Stimulated activated naive CD4-positive, alpha-beta T cell (primary cell): ENCODE measurements around the gene TMEM178B.

Source experiments
- DNase-seq, 6 experiments: peaks; one replicate each; lab custom pipeline; 2025; lab: John Stamatoyannopoulos, UW

TMEM178B gene

DNA sequence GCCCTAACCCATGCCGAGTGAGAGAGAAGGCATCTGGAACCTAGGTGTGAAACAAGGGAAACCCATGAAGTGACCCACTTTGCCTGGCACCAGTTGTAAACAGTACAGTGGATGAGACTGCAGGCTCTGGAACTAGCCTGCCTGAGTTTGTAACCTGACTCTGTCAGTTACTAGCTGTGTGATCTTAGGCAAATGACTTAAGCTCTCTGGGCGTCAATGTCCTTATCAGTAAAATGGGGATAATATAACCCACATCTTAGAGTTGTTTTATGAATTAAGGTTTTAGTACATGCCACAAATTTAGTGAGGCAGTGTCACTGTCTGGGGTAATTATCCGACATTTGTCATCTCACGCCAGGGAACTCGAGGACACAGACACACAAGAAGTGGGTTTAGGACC lies 394.5 kb downstream of the TMEM178B start:
- DNase-seq = no peak

DNA sequence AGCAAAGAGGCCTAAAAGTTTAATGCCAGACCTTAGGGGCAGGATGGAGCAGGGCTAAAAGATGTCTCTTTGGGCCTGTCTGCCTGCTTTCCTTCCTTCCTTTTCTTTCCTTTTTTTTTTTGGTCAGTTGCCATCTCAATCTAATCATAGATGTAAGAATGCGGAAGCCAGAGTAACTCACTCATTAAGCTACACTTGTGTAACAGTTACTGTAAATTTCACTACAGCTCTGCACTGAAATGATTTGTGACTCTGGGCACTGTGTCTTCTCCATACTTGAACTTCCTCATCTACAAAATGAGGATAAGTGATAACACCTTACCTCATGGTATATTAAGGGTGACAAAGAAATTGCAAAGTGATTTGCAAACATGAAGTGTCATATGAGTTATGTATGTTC lies 401.8 kb downstream of the TMEM178B start:
- DNase-seq = no peak

- DNase-seq = no peak
These were observed 404.0 kb downstream of the TMEM178B start for GRCh38 chr7:141477865-141478264.

- no peak for DNase-seq
These were observed 405.0 kb downstream of the TMEM178B start for GRCh38 chr7:141478845-141479244.

- no peak for DNase-seq
These were observed 407.1 kb downstream of the TMEM178B start for GRCh38 chr7:141480953-141481352.

DNA sequence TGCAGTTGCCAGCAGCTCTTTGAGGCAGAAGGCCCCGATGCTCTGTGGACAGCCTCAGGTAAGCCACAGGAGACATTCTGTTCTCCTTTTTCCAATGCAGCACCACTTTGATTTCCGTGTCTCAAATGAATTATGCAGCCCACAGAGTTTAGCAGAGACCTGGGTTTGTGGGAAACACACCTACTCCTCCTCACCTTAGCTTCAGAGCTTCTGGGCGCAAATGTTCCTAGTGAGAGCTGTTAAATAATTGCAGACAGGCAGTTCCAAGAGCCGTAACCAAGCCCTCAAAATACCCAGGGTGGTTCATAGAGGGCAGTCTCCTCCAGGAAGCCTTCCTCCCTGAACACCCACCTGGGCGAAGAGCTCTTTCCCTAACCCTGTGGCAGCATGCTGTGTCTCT lies 408.1 kb downstream of the TMEM178B start:
- DNase-seq = no peak

DNA sequence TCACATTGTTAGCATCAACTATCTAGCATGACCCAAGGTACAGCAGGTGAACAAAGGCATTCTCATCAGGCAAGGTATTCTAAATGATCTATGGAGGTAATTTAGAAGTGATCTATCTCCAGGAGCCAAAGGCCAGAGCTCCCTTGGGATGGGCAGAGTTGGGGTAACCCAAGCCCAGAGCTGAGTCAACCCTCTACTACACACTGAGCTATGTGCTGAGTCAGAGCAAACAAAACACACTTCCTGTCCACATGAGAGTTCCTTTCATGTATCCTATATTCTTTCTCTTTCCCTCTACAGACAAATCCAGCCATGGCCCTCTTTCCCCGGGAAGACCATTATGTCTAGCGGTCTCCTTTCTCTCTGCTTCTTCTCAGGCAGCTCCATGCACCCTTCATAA lies 409.2 kb downstream of the TMEM178B start:
- DNase-seq = no peak

GRCh38 chr7:141484907-141485306 lies 411.0 kb downstream of the TMEM178B start:
- DNase-seq = no peak

DNA sequence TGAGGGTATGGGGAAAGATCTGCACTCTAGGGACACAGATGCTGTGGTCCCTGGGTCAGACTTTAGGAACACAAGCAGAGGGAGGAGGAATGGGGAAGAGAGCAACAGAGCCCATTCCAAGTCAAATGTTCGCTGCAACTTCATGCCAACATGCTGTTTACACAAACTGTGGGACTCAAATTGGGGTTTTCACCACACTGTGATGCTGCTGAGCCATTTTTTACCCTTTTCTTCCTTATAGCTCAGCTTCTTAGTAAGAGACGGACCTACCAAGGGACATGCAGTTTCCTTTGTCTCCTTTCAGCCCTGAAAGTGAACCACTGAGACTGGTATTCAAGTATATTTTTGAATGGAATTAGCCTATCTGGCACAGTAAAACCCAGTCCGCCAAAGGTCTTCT lies 413.1 kb downstream of the TMEM178B start:
- no peak for DNase-seq

DNA sequence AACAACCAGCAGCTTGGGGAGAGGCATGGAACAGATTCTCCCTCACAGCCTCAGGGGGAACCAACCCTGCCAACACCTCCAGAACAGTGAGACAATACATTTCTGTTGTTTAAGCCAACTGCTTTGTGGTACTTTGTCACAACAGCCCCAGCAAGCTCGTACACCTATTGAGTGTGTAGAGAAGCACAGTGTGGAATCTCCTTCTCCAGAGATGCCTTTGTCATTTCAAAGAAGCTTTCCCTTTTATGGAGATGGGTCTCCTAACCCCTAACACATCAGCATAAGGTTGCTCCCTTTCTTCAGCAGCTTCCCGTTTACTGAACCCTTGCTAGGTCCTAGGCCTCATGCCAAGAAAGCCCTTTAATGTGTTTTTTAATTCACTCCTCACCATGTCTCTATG lies 416.6 kb downstream of the TMEM178B start:
- DNase-seq = no peak

- no peak for DNase-seq
These were observed 421.2 kb downstream of the TMEM178B start for GRCh38 chr7:141495057-141495456.

DNA sequence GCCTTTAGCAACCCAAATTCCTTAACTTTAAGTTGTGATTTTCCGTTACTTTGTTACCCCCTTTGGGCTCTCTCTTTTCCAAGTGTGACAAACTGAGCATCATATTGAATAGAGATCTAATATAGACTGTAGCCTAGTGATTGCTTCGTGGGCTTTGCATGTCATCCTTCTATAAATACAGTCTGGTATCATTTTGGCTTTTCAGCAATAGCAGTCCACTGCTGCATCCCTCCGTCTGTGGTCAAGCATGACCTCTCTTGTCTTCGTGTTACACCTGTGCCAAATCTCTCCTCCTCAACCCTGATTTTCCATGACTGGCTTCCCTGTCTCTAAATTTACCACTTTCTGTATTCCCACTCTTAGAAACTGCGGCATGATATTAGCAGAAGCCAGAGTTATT lies 423.5 kb downstream of the TMEM178B start:
- no peak for DNase-seq

GRCh38 chr7:141500608-141501007 lies 426.7 kb downstream of the TMEM178B start:
- DNase-seq = no peak

- DNase-seq = no peak
These were observed 427.6 kb downstream of the TMEM178B start for GRCh38 chr7:141501451-141501850.

DNA sequence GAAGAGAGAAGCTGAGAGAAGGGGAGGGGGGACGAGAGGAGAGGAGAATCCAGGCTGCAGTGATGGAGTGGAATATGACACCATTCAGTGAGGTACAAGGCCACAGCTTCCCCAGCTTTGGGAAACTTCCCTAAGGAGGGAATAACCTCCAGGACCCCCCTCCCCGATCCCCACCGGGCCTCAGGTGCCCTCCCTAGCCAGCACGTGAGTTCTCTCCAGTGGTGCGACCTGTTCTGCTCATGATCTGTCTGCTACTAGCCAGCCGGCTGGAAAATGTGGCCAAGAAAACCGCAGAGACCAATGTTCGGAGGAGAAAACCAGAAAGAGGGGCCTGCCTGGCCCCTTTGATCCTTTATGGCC lies 437.4 kb downstream of the TMEM178B start:
- DNase-seq = no peak

DNA sequence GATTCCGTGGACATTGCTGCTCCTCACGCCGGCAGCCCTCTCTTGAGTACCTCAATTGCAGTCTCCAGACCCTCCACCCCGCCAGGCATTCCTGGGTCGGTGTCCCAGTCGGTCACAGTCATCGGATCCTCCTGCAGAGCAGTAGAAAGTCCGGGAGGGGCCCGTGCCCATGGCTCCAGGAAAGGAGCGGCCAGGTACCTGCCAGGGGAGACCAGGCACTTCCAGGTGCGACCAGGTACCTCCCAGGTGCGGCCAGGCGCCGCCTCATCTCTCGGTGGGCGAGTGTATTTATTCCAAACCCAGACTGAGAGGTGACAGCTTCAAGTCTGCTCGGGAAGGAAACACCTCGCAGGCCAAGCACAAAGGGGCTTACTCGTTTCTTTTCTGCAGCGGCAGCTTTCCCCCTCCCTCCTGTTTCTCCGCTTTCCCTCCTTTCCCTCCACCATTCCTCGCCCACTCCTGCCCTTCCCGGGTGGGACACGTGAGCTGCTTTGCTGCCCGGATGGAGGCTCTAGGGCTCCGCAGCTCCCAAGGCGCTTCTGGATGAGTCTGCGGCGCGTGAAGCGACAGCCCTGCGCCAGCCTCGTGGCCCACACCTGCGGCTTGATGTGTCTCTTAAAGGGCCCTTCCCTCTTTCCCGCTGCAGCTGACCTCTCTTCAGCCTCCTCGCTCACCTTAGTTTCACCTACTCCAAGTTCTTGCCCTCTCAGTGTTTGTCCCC lies 438.0 kb downstream of the TMEM178B start:
- DNase-seq = no peak

DNA sequence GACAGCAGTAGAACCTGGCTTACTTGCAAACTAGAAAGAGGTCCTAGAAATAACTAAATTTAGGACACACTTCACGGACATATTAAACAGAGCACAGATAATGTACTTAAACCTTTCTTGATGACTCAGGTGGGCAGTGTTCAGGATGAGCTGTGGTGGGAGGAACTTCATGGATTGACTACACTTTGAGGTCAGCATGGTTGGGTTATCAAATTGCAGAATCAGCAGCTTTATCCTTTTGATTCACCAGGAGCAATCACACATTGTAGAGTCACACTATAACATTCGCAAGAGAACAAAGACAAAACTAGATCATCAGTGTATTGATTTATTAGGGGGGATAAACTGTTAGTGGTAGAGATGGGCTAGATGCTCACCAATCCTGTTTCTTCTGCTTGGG lies 438.7 kb downstream of the TMEM178B start:
- no peak for DNase-seq

GRCh38 chr7:141513720-141514119 lies 439.9 kb downstream of the TMEM178B start:
- DNase-seq = no peak

DNA sequence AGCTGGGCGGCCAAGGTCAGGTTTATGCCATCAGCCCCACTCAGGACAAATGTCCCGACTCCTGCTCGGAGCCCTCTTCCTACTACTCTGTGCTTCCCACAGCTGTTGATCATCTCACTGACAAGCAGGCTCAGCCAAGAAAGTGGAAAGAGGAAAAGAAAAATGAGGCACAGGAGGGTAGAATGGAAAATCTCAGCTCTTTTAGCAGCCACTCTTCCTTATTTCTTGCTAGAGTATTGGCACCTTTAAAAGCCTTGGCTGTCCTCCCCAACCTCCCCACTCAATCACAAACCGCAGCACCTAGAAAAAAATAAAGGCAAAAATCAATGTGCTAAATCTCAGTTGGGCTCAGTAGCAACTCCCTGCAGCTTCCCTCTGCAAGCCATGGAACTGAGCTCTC lies 442.1 kb downstream of the TMEM178B start:
- no peak for DNase-seq

DNA sequence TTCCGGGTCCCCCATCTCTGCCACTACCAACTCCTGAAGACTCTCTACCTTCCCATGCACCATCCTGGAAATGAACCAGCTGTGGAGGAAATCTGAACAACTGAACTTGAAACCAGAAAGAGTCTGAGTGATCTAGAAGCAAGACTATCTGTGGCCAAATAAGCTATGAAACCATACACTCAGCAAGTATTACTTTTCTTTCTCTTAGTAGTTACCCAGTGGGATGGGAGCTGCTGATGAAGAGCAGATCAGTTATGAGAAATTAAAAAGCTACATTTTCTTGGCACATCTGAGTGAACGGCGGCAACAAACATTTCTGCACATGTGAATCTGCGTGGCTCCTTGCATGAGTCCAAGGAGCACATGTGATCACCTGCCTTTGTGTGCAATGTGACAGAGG lies 445.8 kb downstream of the TMEM178B start:
- no peak for DNase-seq

GRCh38 chr7:141522657-141523342 lies 448.9 kb downstream of the TMEM178B start:
- no peak for DNase-seq

DNA sequence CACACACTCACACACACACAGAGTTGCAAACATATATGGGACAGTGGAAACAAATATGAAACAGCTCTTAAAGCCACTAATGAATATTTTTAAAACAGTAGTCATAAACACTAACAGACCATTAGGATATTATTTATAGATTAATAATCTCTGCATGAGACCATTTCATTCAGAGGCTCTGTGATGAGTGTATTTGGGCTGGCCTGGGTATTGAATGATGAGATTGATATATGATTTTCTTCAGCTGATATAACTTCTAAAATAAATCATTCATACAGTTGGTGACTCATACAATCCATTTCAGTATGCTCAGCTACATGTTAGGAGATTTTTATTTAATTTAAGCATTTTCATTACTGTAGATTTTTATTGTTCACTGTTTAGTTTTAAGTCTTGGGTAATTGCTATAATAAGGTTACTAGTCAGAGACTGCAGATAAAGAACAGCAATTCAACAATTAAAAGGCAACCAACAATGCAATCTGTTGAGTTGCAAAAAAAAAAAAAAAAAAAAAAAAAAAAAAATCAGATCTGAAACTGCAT lies 452.2 kb downstream of the TMEM178B start:
- DNase-seq = no peak

GRCh38 chr7:141527076-141527475 lies 453.2 kb downstream of the TMEM178B start:
- DNase-seq = no peak

- no peak for DNase-seq
These were observed 454.5 kb downstream of the TMEM178B start for GRCh38 chr7:141528399-141528798.
